ENCODE results near the gene CCDC192.

GRCh38 chr5:127928053-127928452 lies 224.9 kb downstream of the CCDC192 start:
- TF ChIP-seq CTCF (IDR thresholded peaks at IDR 0.05) (no peak), POLR2A (IDR thresholded peaks at IDR 0.05) (no peak)
